HCT116 (cell line): ENCODE data around the gene EPHA6. TPM values are rescaled to one million over a fixed set of nuclear protein-coding genes. Genes with fewer than 3 reads are reported as not detected.

Source experiments
- ATAC-seq: fragments of 200-7000 bp; cut with Tn5 transposase; 2 replicates; pipeline ENCODE4 v1.9.1; 2020; ENCODE audit warnings: mild to moderate bottlenecking, moderate library complexity
- BruUV-seq: library from RNA; stranded (reverse); fragments of 400-500 nt; replicated peaks from 2 replicates; lab custom pipeline; 2021; lab: Mats Ljungman, UMichigan
- CTCF ChIA-PET: fragments of 300-600 bp; sonication (Branson Sonifier 250); formaldehyde crosslinking; loops from one replicate; lab custom pipeline; 2021; ENCODE audit warnings: antibody characterized with exemption; lab: Charles Lee
- POLR2A ChIA-PET: fragments of 300-600, 350-600 bp; sonication (Branson Sonifier 250); formaldehyde crosslinking; loops from one replicate; lab custom pipeline; 2021; ENCODE audit warnings: antibody characterized with exemption; lab: Charles Lee
- RAD21 ChIA-PET, 2 experiments: fragments of 300-600 bp; sonication (Branson Sonifier 250); formaldehyde crosslinking; loops; one replicate each; lab custom pipeline; 2023; ENCODE audit warnings: low total read pairs in 2 of 2; ENCODE audit not compliant: uncharacterized antibody in 2 of 2, unreplicated experiment in 2 of 2, low non-redundant PET in 1 of 2; lab: Charles Lee
- DNase-seq: peaks from one replicate; pipeline ENCODE4 v3.0.0-alpha.2; 2010; ENCODE audit warnings: low read depth, low spot score
- H2AFZ ChIP-seq: fragments of 200-600 bp; shearing (Covaris generic), sonication (generic); 2 replicates; pipeline ENCODE4 v1.6.1; 2017; ENCODE audit warnings: low read depth, mixed run types, mixed read lengths, antibody characterized with exemption, low read length; ENCODE audit not compliant: poor library complexity, severe bottlenecking
- H3K27ac ChIP-seq: 2 replicates; pipeline ENCODE4 v1.5.1; 2012; ENCODE audit warnings: low read depth, low read length
- H3K27me3 ChIP-seq: fragments of 200-600 bp; sonication (generic); 2 replicates; pipeline ENCODE4 v1.6.1; 2016; ENCODE audit warnings: mixed run types, low read length, mixed read lengths; ENCODE audit not compliant: insufficient read depth
- H3K36me3 ChIP-seq, 2 experiments: fragments of 200-500 bp in 1 of 2; fragments of 200-600 bp in 1 of 2; sonication (Bioruptor generic) in 1 of 2; sonication (generic) in 1 of 2; 2 replicates each; pipeline versions ENCODE4 v1.5.1 to v1.6.1; 2014 to 2016; ENCODE audit warnings: low read length in 2 of 2, inconsistent platforms in 1 of 2, mixed read lengths in 1 of 2, mixed run types in 1 of 2; ENCODE audit not compliant: insufficient read depth in 2 of 2, control insufficient read depth in 1 of 2
- H3K4me1 ChIP-seq, 2 experiments: fragments of 200-600 bp in 1 of 2; sonication (generic) in 1 of 2; 2 replicates each; pipeline versions ENCODE4 v1.5.1 to v1.6.1; 2012 to 2017; ENCODE audit warnings: low read length in 2 of 2, inconsistent platforms in 1 of 2, mild to moderate bottlenecking in 1 of 2, mixed read lengths in 1 of 2, mixed run types in 1 of 2, moderate library complexity in 1 of 2; ENCODE audit not compliant: insufficient read depth in 2 of 2, control insufficient read depth in 1 of 2
- H3K4me2 ChIP-seq: fragments of 200-600 bp; sonication (generic); 2 replicates; pipeline ENCODE4 v1.6.1; 2017; ENCODE audit warnings: mixed run types, low read length, mixed read lengths
- H3K4me3 ChIP-seq, 2 experiments: fragments of 200-600 bp in 1 of 2; sonication (generic) in 1 of 2; replicated peaks in 1 of 2; 2 replicates each; pipeline ENCODE4 v1.5.1; 2011 to 2016; ENCODE audit warnings: low read length in 2 of 2, control low read depth in 1 of 2, low read depth in 1 of 2, mild to moderate bottlenecking in 1 of 2, mixed read lengths in 1 of 2, mixed run types in 1 of 2
- H3K79me2 ChIP-seq: fragments of 200-600 bp; sonication (generic); 2 replicates; pipeline ENCODE4 v1.6.1; 2017; ENCODE audit warnings: mild to moderate bottlenecking, mixed run types, low read length, moderate library complexity, mixed read lengths; ENCODE audit not compliant: insufficient read depth
- H3K9ac ChIP-seq: fragments of 200-600 bp; sonication (generic); 2 replicates; pipeline ENCODE4 v1.6.1; 2016; ENCODE audit warnings: low read length, mixed read lengths
- H3K9me2 ChIP-seq: fragments of 200-600 bp; sonication (generic), shearing (Covaris generic); 2 replicates; pipeline ENCODE4 v1.6.1; 2017; ENCODE audit warnings: mixed run types, mild to moderate bottlenecking, moderate library complexity; ENCODE audit not compliant: insufficient read depth
- H3K9me3 ChIP-seq, 2 experiments: fragments of 200-500 bp in 1 of 2; fragments of 200-600 bp in 1 of 2; sonication (Bioruptor generic) in 1 of 2; sonication (generic) in 1 of 2; 2 replicates each; pipeline ENCODE4 v1.6.1; 2014 to 2017; ENCODE audit warnings: low read length in 2 of 2, mixed read lengths in 2 of 2, inconsistent platforms in 1 of 2, low read depth in 1 of 2, mild to moderate bottlenecking in 1 of 2, mixed run types in 1 of 2, moderate library complexity in 1 of 2; ENCODE audit not compliant: control insufficient read depth in 1 of 2, insufficient read depth in 1 of 2
- H4K20me1 ChIP-seq: fragments of 200-600 bp; sonication (generic), shearing (Covaris generic); 2 replicates; pipeline ENCODE4 v1.6.1; 2017; ENCODE audit warnings: mixed run types, mild to moderate bottlenecking, moderate library complexity; ENCODE audit not compliant: insufficient read depth
- CBX3 ChIP-seq: IDR thresholded peaks from 2 replicates; pipeline ENCODE4 v1.6.1; 2012; ENCODE audit warnings: low read depth
- EGR1 ChIP-seq: IDR thresholded peaks from 2 replicates; pipeline ENCODE4 v1.6.1; 2012; ENCODE audit warnings: low read depth
- ELF1 ChIP-seq: IDR thresholded peaks from 2 replicates; pipeline ENCODE4 v1.6.1; 2012; ENCODE audit warnings: low read depth, borderline replicate concordance
- EZH2 ChIP-seq: fragments of 200-600 bp; sonication (generic); IDR thresholded peaks from 2 replicates; pipeline ENCODE4 v1.6.1; 2017; ENCODE audit warnings: antibody characterized with exemption, mixed run types
- EZH2phosphoT487 ChIP-seq: fragments of 200-600 bp; IDR thresholded peaks from 2 replicates; pipeline ENCODE4 v1.6.1; 2018; ENCODE audit warnings: antibody characterized with exemption, borderline replicate concordance
- FOSL1 ChIP-seq: IDR thresholded peaks from 2 replicates; pipeline ENCODE4 v1.6.1; 2012; ENCODE audit warnings: low read depth
- JUND ChIP-seq: IDR thresholded peaks from 2 replicates; pipeline ENCODE4 v1.6.1; 2012
- POLR2A ChIP-seq: IDR thresholded peaks from 2 replicates; pipeline ENCODE4 v1.7.0; 2011; ENCODE audit warnings: borderline replicate concordance; ENCODE audit not compliant: insufficient read depth, insufficient read length; ENCODE audit errors: extremely low read depth
- POLR2AphosphoS5 ChIP-seq: IDR thresholded peaks from 2 replicates; pipeline ENCODE4 v1.6.1; 2011; ENCODE audit warnings: mild to moderate bottlenecking, low read depth, low read length, moderate library complexity
- RAD21 ChIP-seq: IDR thresholded peaks from 2 replicates; pipeline ENCODE4 v1.6.1; 2012; ENCODE audit warnings: low read depth, mild to moderate bottlenecking
- SIN3A ChIP-seq: IDR thresholded peaks from 2 replicates; pipeline ENCODE4 v1.6.1; 2012; ENCODE audit warnings: low read depth
- SP1 ChIP-seq: IDR thresholded peaks from 2 replicates; pipeline ENCODE4 v1.6.1; 2012; ENCODE audit warnings: low read depth
- SRF ChIP-seq: IDR thresholded peaks from 2 replicates; pipeline ENCODE4 v1.6.1; 2012; ENCODE audit warnings: low read depth
- TCF7L2 ChIP-seq: IDR thresholded peaks from 2 replicates; pipeline ENCODE4 v1.7.0; 2011; ENCODE audit warnings: borderline replicate concordance, inconsistent platforms; ENCODE audit not compliant: insufficient read depth, insufficient read length; ENCODE audit errors: extremely low read depth
- YY1 ChIP-seq: IDR thresholded peaks from 2 replicates; pipeline ENCODE4 v1.6.1; 2011; ENCODE audit warnings: low read length, low read depth, moderate library complexity, mild to moderate bottlenecking; ENCODE audit not compliant: insufficient replicate concordance; ENCODE audit errors: extremely low read depth
- ZFX ChIP-seq: fragments of 450-650 bp; IDR thresholded peaks from 2 replicates; pipeline ENCODE4 v1.6.1; 2017
- ZNF274 ChIP-seq: fragments of 200-500 bp; sonication (Bioruptor generic); IDR thresholded peaks from 2 replicates; pipeline ENCODE4 v1.6.1; 2014; ENCODE audit warnings: mild to moderate bottlenecking, low read depth, low read length, inconsistent platforms
- intact Hi-C: fragments of 100-400 bp; cut with micrococcal nuclease; formaldehyde crosslinking; loops from 2 replicates; pipeline ENCODE4 v1.10.0; 2022
- total RNA-seq: library from RNA; stranded (reverse); gene quantifications from one replicate; pipeline ENCODE4 v1.2.1, GENCODE V29; 2021; ENCODE audit not compliant: unreplicated experiment
- TF ChIP-seq, protein P1 (sequence below): IDR thresholded peaks from 2 replicates; pipeline ENCODE4 v1.6.1; 2011; ENCODE audit warnings: mild to moderate bottlenecking, low read length, moderate library complexity; ENCODE audit not compliant: insufficient replicate concordance; ENCODE audit errors: extremely low read depth
- TF ChIP-seq, protein P2 (sequence below): IDR thresholded peaks from 2 replicates; pipeline ENCODE4 v1.6.1; 2012
- TF ChIP-seq, protein P3 (sequence below): IDR thresholded peaks from 2 replicates; pipeline ENCODE4 v1.6.1; 2012

EPHA6 gene
- total RNA-seq, 1 experiment from 2014 or later, result not detected

DNA sequence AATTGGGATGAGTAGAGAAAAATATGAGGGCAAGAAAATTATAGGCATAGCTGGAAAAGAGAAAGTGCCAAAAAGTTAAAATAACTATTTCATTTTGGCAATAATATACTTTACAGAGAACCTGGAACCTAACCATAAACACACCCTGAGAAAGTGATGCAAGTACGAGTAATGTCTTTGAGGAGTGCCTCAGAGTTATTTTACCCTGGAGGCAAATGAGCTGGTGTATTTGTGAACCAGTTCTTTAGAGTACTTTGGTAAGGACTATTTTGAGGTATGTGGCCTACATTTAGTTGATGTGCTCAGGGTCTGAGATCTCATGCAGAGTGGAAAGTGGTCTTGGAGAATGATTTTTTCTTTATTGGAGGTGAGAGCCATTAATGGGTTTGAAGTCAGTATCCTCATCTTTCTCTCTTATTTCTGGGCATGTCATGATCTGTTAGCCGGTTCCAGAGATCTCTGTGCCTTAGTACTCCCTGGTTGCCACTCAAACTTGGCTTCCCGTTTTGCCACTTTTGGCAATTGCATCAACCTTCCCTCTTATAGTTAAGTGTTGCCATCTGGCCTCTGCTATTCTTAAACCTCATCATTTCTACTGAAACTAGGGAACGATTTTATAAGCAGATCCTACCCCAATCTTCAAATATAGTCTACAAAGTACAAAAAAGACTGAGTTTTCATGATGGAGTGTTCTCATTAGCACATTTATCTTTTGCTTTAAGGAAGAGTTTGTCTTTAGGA, 145.7 kb downstream of the EPHA6 start:
- Histone ChIP-seq H3K27ac (no peak overlapping the region), H3K36me3 (no peaks in the 10 kb centered on the region), H3K9me2 (no peaks in the 10 kb centered on the region), H2AFZ (no peak overlapping the region), H3K79me2 (no peaks in the 10 kb centered on the region), H3K4me3 (no peak overlapping the region), H3K9me3 (peaks cover 7 to 18% of the 10 kb centered on the region in 2 experiments; a peak in 2 of 4 replicates), H3K4me2 (no peak overlapping the region), H3K9ac (no peak overlapping the region), H4K20me1 (no peaks in the 10 kb centered on the region), H3K4me1 (no peaks in the 10 kb centered on the region), H3K27me3 (no peaks in the 10 kb centered on the region)
- intact Hi-C loops, result no loop called here
- no peak for TF ChIP-seq TCF7L2
- TF ChIP-seq, protein P1, sequence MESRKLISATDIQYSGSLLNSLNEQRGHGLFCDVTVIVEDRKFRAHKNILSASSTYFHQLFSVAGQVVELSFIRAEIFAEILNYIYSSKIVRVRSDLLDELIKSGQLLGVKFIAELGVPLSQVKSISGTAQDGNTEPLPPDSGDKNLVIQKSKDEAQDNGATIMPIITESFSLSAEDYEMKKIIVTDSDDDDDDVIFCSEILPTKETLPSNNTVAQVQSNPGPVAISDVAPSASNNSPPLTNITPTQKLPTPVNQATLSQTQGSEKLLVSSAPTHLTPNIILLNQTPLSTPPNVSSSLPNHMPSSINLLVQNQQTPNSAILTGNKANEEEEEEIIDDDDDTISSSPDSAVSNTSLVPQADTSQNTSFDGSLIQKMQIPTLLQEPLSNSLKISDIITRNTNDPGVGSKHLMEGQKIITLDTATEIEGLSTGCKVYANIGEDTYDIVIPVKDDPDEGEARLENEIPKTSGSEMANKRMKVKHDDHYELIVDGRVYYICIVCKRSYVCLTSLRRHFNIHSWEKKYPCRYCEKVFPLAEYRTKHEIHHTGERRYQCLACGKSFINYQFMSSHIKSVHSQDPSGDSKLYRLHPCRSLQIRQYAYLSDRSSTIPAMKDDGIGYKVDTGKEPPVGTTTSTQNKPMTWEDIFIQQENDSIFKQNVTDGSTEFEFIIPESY, result no peak
- TF ChIP-seq, protein P2, sequence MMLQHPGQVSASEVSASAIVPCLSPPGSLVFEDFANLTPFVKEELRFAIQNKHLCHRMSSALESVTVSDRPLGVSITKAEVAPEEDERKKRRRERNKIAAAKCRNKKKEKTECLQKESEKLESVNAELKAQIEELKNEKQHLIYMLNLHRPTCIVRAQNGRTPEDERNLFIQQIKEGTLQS, result no peak
- no peak for TF ChIP-seq RAD21
- no peak for TF ChIP-seq SIN3A
- TF ChIP-seq, protein P3, sequence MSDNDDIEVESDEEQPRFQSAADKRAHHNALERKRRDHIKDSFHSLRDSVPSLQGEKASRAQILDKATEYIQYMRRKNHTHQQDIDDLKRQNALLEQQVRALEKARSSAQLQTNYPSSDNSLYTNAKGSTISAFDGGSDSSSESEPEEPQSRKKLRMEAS, result no peak
- TF ChIP-seq EGR1, result no peak
- no peak for TF ChIP-seq SP1
- TF ChIP-seq YY1, result no peak
- TF ChIP-seq JUND, result no peak
- TF ChIP-seq SRF, result no peak
- no peak for TF ChIP-seq EZH2
- TF ChIP-seq EZH2phosphoT487, result no peak
- no peak for TF ChIP-seq POLR2A
- TF ChIP-seq ZNF274, result no peak
- no peak for TF ChIP-seq POLR2AphosphoS5
- TF ChIP-seq CBX3, result no peak
- no peak for TF ChIP-seq ELF1
- TF ChIP-seq ZFX, result no peak
- TF ChIP-seq FOSL1, result no peak
- ATAC-seq (no peak), DNase-seq (no peak)
- ChIA-PET CTCF (no interaction called here), POLR2A (no interaction called here), RAD21 (no interaction called here)
- no TSS peak for BruUV-seq
